ENCODE results near the gene SMIM33.

DNA sequence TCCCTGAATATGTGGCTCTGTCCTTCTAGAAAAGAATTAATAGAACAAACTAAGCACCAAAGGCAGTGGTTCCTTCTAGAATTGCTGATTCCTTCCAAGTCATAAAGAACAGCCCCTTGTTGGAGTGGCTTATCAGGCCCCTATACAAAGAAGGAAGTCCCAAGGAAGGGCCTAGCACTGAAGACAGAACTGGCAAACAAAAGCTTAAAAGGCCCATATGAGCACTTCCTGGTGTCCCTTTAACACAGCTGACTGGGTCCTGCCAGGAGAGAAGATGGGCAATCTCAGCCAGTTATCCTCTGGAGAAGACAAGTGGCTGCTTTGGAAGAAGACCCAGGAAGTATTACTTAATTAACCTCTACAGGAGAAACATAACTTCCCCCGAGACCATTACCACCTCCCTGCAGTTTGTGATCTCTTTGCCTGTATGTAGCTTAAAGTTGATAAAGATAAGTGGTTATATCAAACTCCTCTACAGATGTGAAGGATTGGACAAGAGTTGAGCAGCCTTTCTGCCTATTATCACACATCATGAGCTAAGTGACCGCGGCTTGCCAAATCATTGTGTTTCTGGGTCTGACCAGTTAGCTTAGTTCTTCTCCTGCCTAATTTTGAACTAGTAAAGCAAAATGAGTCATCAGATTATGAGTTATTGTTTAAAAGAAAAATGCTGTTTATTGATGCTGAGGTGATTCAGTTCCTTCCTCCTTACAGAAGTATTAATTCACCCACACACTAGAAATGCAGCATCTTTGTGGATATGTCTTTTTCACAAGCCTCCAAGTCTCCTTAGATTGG, 25.0 kb downstream of the SMIM33 start:
- TF ChIP-seq, protein P1, sequence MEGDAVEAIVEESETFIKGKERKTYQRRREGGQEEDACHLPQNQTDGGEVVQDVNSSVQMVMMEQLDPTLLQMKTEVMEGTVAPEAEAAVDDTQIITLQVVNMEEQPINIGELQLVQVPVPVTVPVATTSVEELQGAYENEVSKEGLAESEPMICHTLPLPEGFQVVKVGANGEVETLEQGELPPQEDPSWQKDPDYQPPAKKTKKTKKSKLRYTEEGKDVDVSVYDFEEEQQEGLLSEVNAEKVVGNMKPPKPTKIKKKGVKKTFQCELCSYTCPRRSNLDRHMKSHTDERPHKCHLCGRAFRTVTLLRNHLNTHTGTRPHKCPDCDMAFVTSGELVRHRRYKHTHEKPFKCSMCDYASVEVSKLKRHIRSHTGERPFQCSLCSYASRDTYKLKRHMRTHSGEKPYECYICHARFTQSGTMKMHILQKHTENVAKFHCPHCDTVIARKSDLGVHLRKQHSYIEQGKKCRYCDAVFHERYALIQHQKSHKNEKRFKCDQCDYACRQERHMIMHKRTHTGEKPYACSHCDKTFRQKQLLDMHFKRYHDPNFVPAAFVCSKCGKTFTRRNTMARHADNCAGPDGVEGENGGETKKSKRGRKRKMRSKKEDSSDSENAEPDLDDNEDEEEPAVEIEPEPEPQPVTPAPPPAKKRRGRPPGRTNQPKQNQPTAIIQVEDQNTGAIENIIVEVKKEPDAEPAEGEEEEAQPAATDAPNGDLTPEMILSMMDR (IDR thresholded peaks at IDR 0.05; ENCODE audit: poor library complexity, severe bottlenecking), result no peak
- TF ChIP-seq EP300 (conservative IDR thresholded peaks at IDR 0.05; ENCODE audit: poor library complexity, severe bottlenecking), result no peak
